Measurements from ENCODE around the gene DIRAS2.
"Not testable (repeated sequence)": the region's sequence is repeated elsewhere in the genome, so short reads cannot be mapped to it uniquely, and the experiment has no call there.

DIRAS2 gene

GRCh38 chr9:90642570-90643539 lies at the start of gene DIRAS2:
Gene DIRAS2, minus strand, starts transcription at chr9:90642824. Its CDS starts 28,997 bp downstream, at chr9:90613827.
- peak; percentile 36 for DNase-seq

- no peak for DNase-seq
Observed at GRCh38 chr9:90684736-90685135, 42.1 kb upstream of the DIRAS2 start.

- no peak for DNase-seq
Observed at GRCh38 chr9:90684106-90684505, 41.5 kb upstream of the DIRAS2 start.

- no peak for DNase-seq
Observed at GRCh38 chr9:90680534-90680933, 37.9 kb upstream of the DIRAS2 start.

GRCh38 chr9:90665072-90665471 lies 22.4 kb upstream of the DIRAS2 start:
- DNase-seq, result no peak

- DNase-seq, result no peak
Observed at GRCh38 chr9:90659650-90660364, 17.2 kb upstream of the DIRAS2 start.

GRCh38 chr9:90658783-90659182 lies 16.2 kb upstream of the DIRAS2 start:
- DNase-seq, result no peak

GRCh38 chr9:90658181-90658580 lies 15.6 kb upstream of the DIRAS2 start:
- DNase-seq, result no peak

GRCh38 chr9:90656876-90657275 lies 14.3 kb upstream of the DIRAS2 start:
- not testable (repeated sequence) for DNase-seq

GRCh38 chr9:90651246-90651645 lies 8.6 kb upstream of the DIRAS2 start:
- no peak for DNase-seq

- no peak for DNase-seq
Observed at GRCh38 chr9:90647843-90648242, 5.2 kb upstream of the DIRAS2 start.

- no peak for DNase-seq
Observed at GRCh38 chr9:90645721-90646120, 3.1 kb upstream of the DIRAS2 start.

GRCh38 chr9:90641884-90642487 lies 638 bp downstream of the DIRAS2 start:
- no peak for DNase-seq

- DNase-seq, result no peak
Observed at GRCh38 chr9:90641086-90641485, 1.5 kb downstream of the DIRAS2 start.

GRCh38 chr9:90640361-90640760 lies 2.3 kb downstream of the DIRAS2 start:
- no peak for DNase-seq

GRCh38 chr9:90637626-90638025 lies 5.0 kb downstream of the DIRAS2 start:
- no peak for DNase-seq

GRCh38 chr9:90632647-90633207 lies 9.9 kb downstream of the DIRAS2 start:
- no peak for DNase-seq

- DNase-seq, result no peak
Observed at GRCh38 chr9:90631964-90632363, 10.7 kb downstream of the DIRAS2 start.

GRCh38 chr9:90629991-90630390 lies 12.6 kb downstream of the DIRAS2 start:
- no peak for DNase-seq

- DNase-seq, result no peak
Observed at GRCh38 chr9:90629354-90629753, 13.3 kb downstream of the DIRAS2 start.

- DNase-seq, result no peak
Observed at GRCh38 chr9:90616806-90617205, 25.8 kb downstream of the DIRAS2 start.

GRCh38 chr9:90613502-90613901 lies 29.1 kb downstream of the DIRAS2 start:
- no peak for DNase-seq

- DNase-seq, result no peak
Observed at GRCh38 chr9:90612957-90613356, 29.7 kb downstream of the DIRAS2 start.
